OCI-LY1 (cell line): Measurements from ENCODE around the gene PRPS1.

Source experiments
- EZH2 ChIP-seq: fragments of 200-600 bp; sonication (generic), shearing (Covaris generic); IDR thresholded peaks from 2 replicates; pipeline ENCODE4 v1.8.0; 2017; ENCODE audit warnings: borderline replicate concordance, mixed run types, mild to moderate bottlenecking, antibody characterized with exemption, low read length, moderate library complexity, mixed read lengths
- TF ChIP-seq, protein P1 (sequence below): fragments of 200-600 bp; sonication (generic), shearing (Covaris generic); IDR thresholded peaks from 2 replicates; pipeline ENCODE4 v1.5.1; 2017; ENCODE audit warnings: mild to moderate bottlenecking, antibody characterized with exemption, low read length, moderate library complexity, mixed read lengths

DNA sequence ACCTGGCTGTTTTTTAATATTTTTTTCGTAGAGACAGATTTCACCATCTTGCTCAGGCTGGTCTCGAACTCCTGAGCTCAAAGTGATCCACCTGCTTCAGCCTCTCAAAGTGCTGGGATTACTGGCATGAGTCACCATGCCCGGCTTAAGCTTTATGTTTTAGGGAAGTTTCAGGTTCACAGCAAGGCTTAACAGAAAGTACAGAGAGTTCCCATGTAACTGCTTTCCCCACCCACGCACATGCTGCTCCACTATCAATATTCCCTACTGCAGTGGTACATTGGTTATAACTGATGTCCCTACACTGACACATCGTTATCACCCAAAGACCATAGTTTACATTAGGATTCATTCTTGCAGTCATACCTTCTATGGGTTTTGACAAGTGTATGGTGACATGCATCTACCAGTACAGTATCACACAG, 62.7 kb downstream of the PRPS1 start:
- no peak for TF ChIP-seq EZH2
- TF ChIP-seq, protein P1, sequence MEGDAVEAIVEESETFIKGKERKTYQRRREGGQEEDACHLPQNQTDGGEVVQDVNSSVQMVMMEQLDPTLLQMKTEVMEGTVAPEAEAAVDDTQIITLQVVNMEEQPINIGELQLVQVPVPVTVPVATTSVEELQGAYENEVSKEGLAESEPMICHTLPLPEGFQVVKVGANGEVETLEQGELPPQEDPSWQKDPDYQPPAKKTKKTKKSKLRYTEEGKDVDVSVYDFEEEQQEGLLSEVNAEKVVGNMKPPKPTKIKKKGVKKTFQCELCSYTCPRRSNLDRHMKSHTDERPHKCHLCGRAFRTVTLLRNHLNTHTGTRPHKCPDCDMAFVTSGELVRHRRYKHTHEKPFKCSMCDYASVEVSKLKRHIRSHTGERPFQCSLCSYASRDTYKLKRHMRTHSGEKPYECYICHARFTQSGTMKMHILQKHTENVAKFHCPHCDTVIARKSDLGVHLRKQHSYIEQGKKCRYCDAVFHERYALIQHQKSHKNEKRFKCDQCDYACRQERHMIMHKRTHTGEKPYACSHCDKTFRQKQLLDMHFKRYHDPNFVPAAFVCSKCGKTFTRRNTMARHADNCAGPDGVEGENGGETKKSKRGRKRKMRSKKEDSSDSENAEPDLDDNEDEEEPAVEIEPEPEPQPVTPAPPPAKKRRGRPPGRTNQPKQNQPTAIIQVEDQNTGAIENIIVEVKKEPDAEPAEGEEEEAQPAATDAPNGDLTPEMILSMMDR = no peak
